GM12891 (cell line): ENCODE results near the gene CNGB1.
"Not testable (repeated sequence)": the region's sequence is repeated elsewhere in the genome, so short reads cannot be mapped to it uniquely, and the experiment has no call there.

ENCODE experiments used
- POLR2A ChIP-seq: IDR thresholded peaks from 2 replicates; pipeline ENCODE4 v1.6.1; 2011; ENCODE audit warnings: low read depth, low read length, control low read depth
- POLR2AphosphoS5 ChIP-seq: IDR thresholded peaks from 2 replicates; pipeline ENCODE4 v1.6.1; 2011; ENCODE audit warnings: low read depth, low read length, control low read depth
- POU2F2 ChIP-seq: IDR thresholded peaks from 2 replicates; pipeline ENCODE4 v1.6.1; 2011; ENCODE audit warnings: low read depth, mild to moderate bottlenecking, control low read depth, low read length, moderate library complexity
- TAF1 ChIP-seq: IDR thresholded peaks from 2 replicates; pipeline ENCODE4 v1.6.1; 2011; ENCODE audit warnings: low read depth, low read length, control low read depth

DNA sequence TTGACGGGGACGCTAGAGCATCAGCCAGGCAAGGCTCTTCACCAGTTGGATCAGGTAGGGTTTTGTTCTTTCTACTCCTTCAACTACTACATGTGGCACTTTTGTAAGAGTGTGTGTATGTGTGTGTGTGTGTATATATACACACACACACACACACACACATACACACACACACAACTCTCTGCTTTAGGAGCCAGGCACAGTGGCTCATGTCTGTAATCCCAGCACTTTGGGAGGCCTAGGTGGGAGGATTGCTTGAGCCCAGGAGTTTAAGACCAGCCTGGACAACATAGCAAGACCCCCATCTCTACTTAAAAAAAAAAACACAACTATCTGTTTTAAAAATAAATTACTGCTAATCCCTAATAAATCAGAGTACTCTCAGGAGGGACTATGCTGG is 53.4 kb downstream of the CNGB1 start:
- TF ChIP-seq POLR2A, POU2F2, POLR2AphosphoS5, TAF1: not testable (repeated sequence)
